ENCODE data around the gene CHCHD3. TPM values are rescaled to one million over a fixed set of nuclear protein-coding genes. Genes with fewer than 3 reads are reported as not detected.

CHCHD3 gene
- total RNA-seq, 1 experiment from 2014 or later = 114 TPM

- ATAC-seq = no peak
- TF ChIP-seq NR1H2 (CRISPR knock-in tag; IDR thresholded peaks at IDR 0.05) (no peak), ZSCAN18 (CRISPR knock-in tag; IDR thresholded peaks at IDR 0.05) (no peak), ZBTB21 (CRISPR knock-in tag; IDR thresholded peaks at IDR 0.05; ENCODE audit: borderline replicate concordance) (no peak), ARID4B (CRISPR knock-in tag; IDR thresholded peaks at IDR 0.05; ENCODE audit: borderline replicate concordance) (no peak), TP53 (CRISPR knock-in tag; IDR thresholded peaks at IDR 0.05) (no peak), ZNF416 (CRISPR knock-in tag; IDR thresholded peaks at IDR 0.05) (no peak), MYBL2 (CRISPR knock-in tag; IDR thresholded peaks at IDR 0.05) (no peak), ESRRA (CRISPR knock-in tag; IDR thresholded peaks at IDR 0.05; ENCODE audit: borderline replicate concordance) (no peak), ZNF317 (CRISPR knock-in tag; IDR thresholded peaks at IDR 0.05; ENCODE audit: borderline replicate concordance, low read depth) (no peak), ZBTB43 (CRISPR knock-in tag; IDR thresholded peaks at IDR 0.05) (no peak), FOXP1 (CRISPR knock-in tag; IDR thresholded peaks at IDR 0.05; ENCODE audit: borderline replicate concordance) (no peak), E2F1 (CRISPR knock-in tag; IDR thresholded peaks at IDR 0.05) (no peak), ZNF121 (CRISPR knock-in tag; IDR thresholded peaks at IDR 0.05) (no peak), ETV6 (CRISPR knock-in tag; IDR thresholded peaks at IDR 0.05) (no peak), NFYB (CRISPR knock-in tag; conservative IDR thresholded peaks at IDR 0.05; ENCODE audit: low read depth) (no peak), STAT6 (CRISPR knock-in tag; conservative IDR thresholded peaks at IDR 0.05; ENCODE audit: low read depth) (no peak)
- H3K4me3 Mint-ChIP-seq = no peak overlapping the region
- CTCF ChIA-PET = no interaction called here
- peaks cover 19% of the 10 kb centered on the region for H3K9me3 Mint-ChIP-seq
- H3K4me1 Mint-ChIP-seq = peaks cover 11% of the 10 kb centered on the region
- H3K36me3 Mint-ChIP-seq = peaks cover 10% of the 10 kb centered on the region
- no peak overlapping the region for H3K27ac Mint-ChIP-seq
- H3K27me3 Mint-ChIP-seq (ENCODE audit: low read depth) = no peaks in the 10 kb centered on the region; the same call in 1 of the 2 replicates
- POLR2A ChIA-PET = no interaction called here
- no peak for DNase-seq (ENCODE audit: low spot score)
These were observed 312.6 kb downstream of the CHCHD3 start for GRCh38 chr7:132769280-132769679.

Measured in WTC11 (cell line).